ENCODE measurements around the gene ECPAS.

- TF ChIP-seq CTCF (IDR thresholded peaks at IDR 0.05): no peak
- no peak for TF ChIP-seq POLR2A (IDR thresholded peaks at IDR 0.05)
These were observed 76.4 kb downstream of the ECPAS start for GRCh38 chr9:111407813-111408212.

Measured in ovary (tissue), 3 donors.